Hepatocyte (in vitro differentiated cells): ENCODE results near the gene ANKS3.

Experiments
- CTCF ChIP-seq: fragments of 200-600 bp; sonication (generic); IDR thresholded peaks from 2 replicates; pipeline ENCODE4 v1.5.1; 2016; ENCODE audit warnings: antibody characterized with exemption, mild to moderate bottlenecking; ENCODE audit not compliant: poor library complexity
- EZH2 ChIP-seq: fragments of 200-600 bp; sonication (generic); IDR thresholded peaks from 2 replicates; pipeline ENCODE4 v1.6.1; 2016; ENCODE audit warnings: antibody characterized with exemption, mild to moderate bottlenecking, borderline replicate concordance
- EZH2phosphoT487 ChIP-seq: fragments of 200-600 bp; sonication (generic); IDR thresholded peaks from one replicate; pipeline ENCODE4 v1.6.1; 2018; ENCODE audit warnings: antibody characterized with exemption, mild to moderate bottlenecking, low read depth, moderate library complexity; ENCODE audit not compliant: unreplicated experiment, severe bottlenecking

- TF ChIP-seq CTCF (no peak), EZH2 (no peak), EZH2phosphoT487 (no peak)
Measured at GRCh38 chr16:4771646-4772045, 37.6 kb upstream of the ANKS3 start.
